ENCODE data around the gene PTPN20.

DNA sequence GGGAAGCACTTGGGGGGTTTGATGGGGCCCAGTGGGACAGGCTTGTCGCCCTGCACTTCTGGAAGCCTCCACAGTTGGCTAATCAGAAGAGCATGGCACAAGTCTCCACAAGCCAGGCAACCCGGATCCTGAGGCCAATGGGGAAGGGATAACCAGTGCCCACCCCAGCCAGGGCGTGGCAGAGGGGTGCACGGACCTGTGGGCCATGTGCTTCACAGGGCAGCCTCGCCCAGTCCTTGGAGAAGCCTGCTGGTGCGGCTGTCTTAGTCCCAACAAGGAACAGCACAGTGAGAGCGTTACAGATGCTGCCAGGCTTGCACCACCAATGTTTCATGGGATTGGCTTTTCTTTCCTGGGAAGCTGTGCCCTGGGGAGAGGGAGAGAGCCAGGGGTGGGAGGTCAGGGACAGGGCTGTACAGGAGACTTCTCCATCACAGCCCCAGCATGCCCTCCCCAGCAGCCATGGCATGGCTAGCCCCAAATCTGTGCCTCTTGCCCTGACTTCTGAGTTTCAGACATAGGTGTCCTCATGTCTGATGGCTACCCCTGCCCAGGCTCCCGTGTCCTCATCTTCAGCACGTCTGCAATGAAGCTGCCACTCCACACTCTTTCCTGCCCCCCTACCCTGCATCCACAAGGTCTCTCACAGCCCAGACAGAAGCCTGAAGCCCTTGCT lies 116.0 kb downstream of the PTPN20 start:
- no peak for TF ChIP-seq GATA2 (IDR thresholded peaks at IDR 0.05; ENCODE audit: low read depth, low read length)
- TF ChIP-seq GATA3 (IDR thresholded peaks at IDR 0.05; ENCODE audit: low read depth, low read length) = no peak
